ENCODE data around the gene CACNA1E.

The CACNA1E gene

GRCh38 chr1:181635110-181635509, 151.8 kb downstream of the CACNA1E start:
- no peak for ATAC-seq
- no peak for DNase-seq

DNA sequence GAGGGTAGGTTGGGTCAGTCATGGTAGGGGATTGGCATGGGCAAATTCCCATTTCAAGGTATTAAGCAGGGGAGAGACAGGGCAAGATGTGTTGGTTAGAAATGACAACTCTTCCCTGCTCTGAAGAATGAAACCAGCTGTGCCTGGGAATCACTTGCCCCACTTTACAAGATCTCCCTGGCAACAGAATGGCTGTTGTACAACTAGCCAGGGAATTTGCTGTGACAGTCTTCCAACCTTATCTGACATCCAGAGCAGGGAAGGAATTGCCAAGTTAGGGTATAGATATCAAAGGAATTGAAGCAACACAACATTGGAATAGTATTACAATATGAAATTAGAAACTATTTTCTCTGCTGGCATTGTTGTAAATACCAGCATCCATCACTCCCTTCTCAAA, 154.7 kb downstream of the CACNA1E start:
- no peak for DNase-seq
- ATAC-seq: no peak

- ATAC-seq (no peak), DNase-seq (no peak)
These were observed 157.6 kb downstream of the CACNA1E start for GRCh38 chr1:181640956-181641355.

DNA sequence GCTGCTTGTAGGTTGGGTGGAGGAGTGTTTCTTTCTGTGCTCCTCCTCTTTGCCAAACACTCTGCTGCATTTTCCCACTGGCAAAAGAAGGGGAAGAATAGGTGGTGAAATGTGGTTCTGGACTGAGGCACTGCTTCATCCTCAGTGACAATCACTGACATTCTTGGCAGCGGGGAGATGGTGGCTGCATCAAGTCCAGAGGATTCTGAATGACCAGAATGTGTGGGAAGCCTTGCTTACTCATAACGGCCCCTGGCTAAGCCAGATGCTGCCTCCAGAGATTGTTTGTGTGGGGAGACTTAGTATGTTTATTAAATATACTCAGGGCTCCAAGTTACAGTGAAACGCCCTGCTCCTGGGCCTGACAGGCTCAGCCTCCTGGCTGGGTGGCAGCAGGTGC, 160.3 kb downstream of the CACNA1E start:
- ATAC-seq (no peak), DNase-seq (no peak)

- no peak for DNase-seq
- no peak for ATAC-seq
These were observed 161.9 kb downstream of the CACNA1E start for GRCh38 chr1:181645171-181645570.

GRCh38 chr1:181646710-181647109, 163.4 kb downstream of the CACNA1E start:
- ATAC-seq: no peak
- DNase-seq: no peak

- no peak for DNase-seq
- no peak for ATAC-seq
These were observed 164.2 kb downstream of the CACNA1E start for GRCh38 chr1:181647314-181648035.

DNA sequence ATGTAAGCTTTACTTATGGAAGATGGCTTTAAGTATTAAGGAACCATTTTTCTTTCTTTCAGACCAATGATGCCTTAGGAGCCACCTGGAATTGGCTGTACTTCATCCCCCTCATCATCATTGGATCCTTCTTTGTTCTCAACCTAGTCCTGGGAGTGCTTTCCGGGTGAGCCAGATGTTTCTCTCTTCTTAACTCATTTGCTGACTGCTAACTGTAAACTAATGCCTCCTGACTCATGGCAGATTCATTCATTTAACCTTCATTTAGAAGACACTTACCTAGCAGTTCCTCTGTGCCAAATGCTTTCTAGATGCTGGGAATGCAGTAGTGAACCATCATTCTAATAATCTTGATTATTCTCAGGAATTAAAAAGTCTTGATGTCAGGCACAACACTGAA, 168.0 kb downstream of the CACNA1E start:
- ATAC-seq (no peak), DNase-seq (no peak)

DNA sequence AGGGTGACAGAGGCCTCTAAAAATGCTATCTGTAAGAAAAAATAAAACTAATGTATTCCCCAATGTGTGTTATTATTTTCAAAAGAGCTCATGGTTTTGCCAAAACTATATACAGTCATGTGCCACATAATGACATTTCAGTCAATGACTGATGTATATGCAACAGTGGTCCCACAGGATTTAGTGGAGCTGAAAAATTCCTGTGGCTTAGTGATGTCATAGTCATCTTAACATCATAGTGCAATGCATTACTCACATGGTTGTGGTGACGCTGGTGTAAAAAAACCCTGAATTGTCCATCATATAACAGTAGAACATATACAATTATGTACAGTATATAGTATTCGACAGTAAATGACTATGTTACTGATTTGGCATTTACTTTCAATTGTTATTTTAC, 172.4 kb downstream of the CACNA1E start:
- ATAC-seq (no peak), DNase-seq (no peak)

- DNase-seq (no peak), ATAC-seq (no peak)
These were observed 173.2 kb downstream of the CACNA1E start for GRCh38 chr1:181656491-181656890.

DNA sequence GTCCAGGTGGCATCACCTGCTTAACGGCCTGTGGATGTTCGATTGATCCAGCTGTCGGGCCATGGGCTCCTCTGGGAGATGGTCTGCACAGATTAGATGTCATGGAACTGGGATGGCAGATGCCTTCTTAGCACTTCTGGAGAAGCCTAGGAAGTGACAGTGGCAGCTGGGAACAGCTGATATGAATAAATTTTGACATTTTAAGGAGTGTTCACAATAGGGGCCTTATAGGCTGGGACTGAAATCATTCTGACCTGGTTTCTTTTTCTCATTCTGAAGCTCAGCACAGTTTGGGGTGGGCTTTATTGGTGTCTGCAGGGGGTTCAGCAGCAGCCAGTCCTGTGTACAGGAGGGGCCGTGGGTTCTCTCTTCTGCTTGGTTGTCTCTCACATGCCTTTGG, 175.3 kb downstream of the CACNA1E start:
- no peak for DNase-seq
- no peak for ATAC-seq

GRCh38 chr1:181659321-181659957, 176.1 kb downstream of the CACNA1E start:
- DNase-seq (no peak), ATAC-seq (no peak)

GRCh38 chr1:181660621-181661020, 177.3 kb downstream of the CACNA1E start:
- ATAC-seq: no peak

GRCh38 chr1:181661569-181661968, 178.3 kb downstream of the CACNA1E start:
- ATAC-seq: no peak
- DNase-seq: no peak

More at GRCh38 chr1:181660621-181661020, 177.3 kb downstream of the CACNA1E start:
- no peak for DNase-seq

- ATAC-seq: no peak
- DNase-seq: no peak
These were observed 179.3 kb downstream of the CACNA1E start for GRCh38 chr1:181662606-181663005.

DNA sequence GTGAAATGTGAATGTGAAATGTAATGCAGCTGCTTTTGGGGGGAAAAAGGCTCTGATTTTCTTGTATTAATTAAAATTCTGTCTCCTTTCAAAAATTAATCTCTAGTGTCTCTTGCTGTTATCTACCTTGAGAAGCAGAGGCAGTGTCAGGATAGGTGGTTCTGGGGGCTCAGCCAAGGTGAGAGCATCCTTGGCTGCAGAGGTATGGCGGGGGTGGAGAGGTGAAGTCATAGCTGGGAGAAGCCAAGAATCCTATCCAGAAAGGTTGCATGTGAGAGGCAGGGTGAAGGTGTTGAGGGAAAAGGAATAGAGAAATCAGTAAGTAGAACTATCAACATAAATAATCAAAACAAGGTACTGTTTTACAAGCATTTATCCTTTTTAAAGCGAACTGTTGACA, 181.2 kb downstream of the CACNA1E start:
- ATAC-seq (no peak), DNase-seq (no peak)

DNA sequence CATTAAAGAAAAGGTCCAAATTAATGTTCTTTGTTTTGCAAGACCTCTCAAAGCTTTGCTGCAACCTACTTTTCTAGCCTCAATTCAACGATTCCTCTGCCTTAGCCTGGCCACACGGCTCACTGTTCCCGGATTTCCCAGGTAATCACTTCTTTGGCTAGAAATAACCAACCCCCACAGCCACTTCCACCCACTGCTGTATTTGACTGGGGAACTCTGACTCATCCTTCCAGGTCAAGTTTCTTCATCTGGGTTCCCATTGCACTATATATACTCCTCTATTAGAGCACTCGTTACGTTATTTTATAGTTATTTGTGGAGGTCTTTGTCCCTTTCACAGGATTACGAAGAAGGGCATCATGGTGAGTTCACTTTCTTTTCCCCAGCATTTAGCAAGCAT, 185.9 kb downstream of the CACNA1E start:
- DNase-seq (no peak), ATAC-seq (no peak)

DNA sequence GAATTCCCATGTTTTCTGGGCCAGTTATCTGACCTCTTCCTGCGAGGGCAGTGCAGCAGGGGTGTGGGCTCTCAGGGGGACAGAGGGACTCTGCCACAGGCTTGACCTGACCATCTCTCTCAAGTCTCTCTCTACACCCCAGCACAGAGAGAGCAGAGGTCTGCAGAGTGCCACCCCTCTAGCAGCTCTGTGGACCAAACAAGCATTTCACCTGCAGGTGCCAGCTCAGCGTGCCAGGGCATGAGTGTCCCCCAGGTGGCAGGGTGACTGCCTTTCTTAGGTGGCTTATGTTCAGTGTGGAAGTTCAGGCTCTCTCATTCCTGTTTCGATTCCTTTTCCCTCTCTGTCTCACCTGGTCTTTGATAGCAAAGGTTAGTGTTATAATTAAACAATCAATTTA, 191.3 kb downstream of the CACNA1E start:
- ATAC-seq (no peak), DNase-seq (no peak)

GRCh38 chr1:181675091-181675917, 192.0 kb downstream of the CACNA1E start:
- ATAC-seq: no peak

GRCh38 chr1:181675918-181676190, 192.5 kb downstream of the CACNA1E start:
- ATAC-seq (no peak), DNase-seq (no peak)

More at GRCh38 chr1:181675091-181675917, 192.0 kb downstream of the CACNA1E start:
- DNase-seq: no peak

GRCh38 chr1:181676269-181676668, 193.0 kb downstream of the CACNA1E start:
- no peak for DNase-seq
- ATAC-seq: no peak

DNA sequence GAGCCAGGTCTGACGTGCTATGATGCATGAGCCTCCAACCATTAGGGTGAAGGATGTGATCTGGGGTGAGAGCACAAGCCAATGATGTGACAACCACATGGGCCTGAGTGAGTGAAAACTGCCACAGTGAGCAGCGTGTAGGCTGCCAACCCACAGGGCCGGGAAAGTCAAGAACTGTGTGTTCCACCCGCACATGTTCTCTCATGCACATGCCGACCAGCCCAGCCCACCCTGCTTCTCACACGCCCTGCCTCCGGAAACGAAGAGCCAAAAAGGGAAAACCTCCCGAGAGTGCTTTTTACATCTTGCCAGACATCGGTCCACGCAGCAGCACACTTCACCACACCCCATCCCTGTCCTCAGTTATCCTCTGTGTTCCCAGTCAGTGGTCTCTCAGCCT, 197.0 kb downstream of the CACNA1E start:
- DNase-seq: no peak
- ATAC-seq: no peak

DNA sequence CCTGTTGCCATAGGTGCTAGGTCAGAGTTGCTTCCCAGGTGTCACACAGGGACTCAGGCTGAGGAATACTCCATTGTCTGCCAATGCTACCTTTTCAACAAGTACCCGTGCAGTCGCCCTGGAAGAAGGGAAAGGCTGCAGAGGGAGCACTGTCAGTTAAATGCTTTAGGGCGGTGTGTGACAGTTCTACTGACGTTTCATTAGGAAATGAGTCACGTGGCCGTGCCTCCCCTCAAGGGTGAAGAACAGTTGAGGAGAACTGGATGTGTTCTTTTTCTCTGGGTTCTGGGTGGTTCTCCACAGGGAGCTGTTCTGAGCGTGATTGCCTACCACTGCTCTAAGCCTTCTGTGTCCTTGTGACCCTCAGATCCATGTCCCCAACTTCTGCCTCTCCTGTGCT, 197.6 kb downstream of the CACNA1E start:
- DNase-seq (no peak), ATAC-seq (no peak)
